Astrocyte (in vitro differentiated cells and primary cell): ENCODE measurements around the gene STK40.

Experiments used
- EZH2 ChIP-seq: IDR thresholded peaks from 2 replicates; pipeline ENCODE4 v1.6.1; 2012; ENCODE audit warnings: mild to moderate bottlenecking, low read length, inconsistent platforms; ENCODE audit not compliant: insufficient read depth
- TF ChIP-seq, protein P1 (sequence below): IDR thresholded peaks from 2 replicates; pipeline ENCODE4 v1.5.1; 2011; ENCODE audit warnings: low read depth, mild to moderate bottlenecking, inconsistent platforms, low read length, moderate library complexity; ENCODE audit not compliant: insufficient read depth

DNA sequence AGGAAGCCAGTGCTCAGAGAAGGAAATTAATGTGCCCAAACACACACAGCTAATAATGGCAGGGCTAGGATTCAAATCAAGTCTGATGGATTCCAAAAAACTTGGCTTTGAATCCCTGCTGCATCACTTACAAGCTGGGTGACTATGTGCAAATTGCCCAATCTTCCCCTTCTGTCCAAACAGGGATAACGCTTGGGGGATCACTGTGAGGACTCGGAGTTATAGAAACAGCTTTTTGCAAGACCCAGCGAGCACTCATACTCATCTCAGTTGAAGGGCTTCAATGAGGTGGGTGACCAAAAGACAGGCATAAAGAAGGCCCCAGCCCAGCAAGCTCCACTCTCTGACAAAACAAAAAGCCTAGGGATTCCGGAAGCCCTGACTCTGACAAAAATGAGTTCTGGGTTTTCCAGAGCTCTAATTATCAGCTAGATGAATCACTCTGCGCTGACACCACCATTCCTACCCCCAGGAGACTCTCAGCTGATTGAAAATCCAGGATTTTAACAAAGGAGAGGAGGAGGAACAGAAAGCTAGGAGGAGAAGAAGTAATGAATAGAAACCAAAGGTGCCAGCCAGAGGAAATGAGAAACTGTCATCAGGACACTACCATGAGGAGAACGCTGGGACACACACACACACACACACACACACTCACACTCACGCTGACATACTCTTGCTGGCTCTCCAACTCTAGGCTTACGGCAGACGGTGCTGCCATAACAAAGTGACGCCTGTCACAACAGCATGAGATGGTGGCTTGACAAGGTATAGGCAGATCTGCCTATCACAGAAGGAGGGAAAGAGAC, 1.6 kb upstream of the STK40 start:
- TF ChIP-seq, protein P1, sequence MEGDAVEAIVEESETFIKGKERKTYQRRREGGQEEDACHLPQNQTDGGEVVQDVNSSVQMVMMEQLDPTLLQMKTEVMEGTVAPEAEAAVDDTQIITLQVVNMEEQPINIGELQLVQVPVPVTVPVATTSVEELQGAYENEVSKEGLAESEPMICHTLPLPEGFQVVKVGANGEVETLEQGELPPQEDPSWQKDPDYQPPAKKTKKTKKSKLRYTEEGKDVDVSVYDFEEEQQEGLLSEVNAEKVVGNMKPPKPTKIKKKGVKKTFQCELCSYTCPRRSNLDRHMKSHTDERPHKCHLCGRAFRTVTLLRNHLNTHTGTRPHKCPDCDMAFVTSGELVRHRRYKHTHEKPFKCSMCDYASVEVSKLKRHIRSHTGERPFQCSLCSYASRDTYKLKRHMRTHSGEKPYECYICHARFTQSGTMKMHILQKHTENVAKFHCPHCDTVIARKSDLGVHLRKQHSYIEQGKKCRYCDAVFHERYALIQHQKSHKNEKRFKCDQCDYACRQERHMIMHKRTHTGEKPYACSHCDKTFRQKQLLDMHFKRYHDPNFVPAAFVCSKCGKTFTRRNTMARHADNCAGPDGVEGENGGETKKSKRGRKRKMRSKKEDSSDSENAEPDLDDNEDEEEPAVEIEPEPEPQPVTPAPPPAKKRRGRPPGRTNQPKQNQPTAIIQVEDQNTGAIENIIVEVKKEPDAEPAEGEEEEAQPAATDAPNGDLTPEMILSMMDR = no peak
- TF ChIP-seq EZH2 = no peak
